IPS DF 4.7 (cell line): ENCODE data around the gene ACP5.
A peak's percentile ranks its signal among the peaks of the same experiment; 100 is the strongest.

ENCODE experiments used
- DNase-seq: peaks from one replicate; pipeline ENCODE4 v3.0.0-alpha.2; 2013; ENCODE audit warnings: low spot score; ENCODE audit errors: extremely low read depth

Gene ACP5

DNA sequence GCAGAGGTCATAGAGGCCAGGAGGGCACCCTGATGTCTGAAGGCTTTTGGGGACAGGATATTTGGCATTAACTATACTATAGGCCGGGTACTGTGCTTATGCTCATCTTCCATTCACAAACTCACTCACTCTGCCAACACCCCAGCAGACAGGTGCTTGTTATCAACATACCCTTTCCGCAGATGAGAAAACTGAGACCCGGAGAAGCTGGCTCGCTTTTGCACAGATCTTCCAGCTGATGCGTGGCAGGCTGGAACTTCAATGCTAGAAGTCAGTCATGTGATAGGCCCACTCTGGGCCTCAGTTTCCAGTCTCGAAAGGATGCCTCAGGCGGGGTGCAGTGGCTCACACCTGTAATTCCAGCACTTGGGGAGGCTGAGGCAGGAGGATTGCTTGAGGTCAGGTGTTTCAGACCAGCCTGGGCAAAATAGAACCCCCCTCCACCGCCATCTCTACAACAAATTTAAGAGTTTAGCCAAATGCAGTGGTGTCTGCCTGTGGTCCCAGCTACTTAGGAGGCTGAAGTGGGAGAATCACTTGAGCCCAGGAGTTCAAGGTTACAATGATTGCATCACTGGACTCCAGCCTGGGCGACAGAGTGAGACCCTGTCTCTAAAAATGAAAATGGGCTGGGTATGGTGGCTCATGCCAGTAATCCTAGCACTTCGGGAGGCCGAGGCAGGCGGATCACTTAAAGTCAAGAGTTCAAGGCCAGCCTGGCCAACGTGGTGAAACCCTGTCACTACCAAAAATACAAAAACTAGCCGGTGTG lies 29.3 kb downstream of the ACP5 start:
- no peak for DNase-seq

DNA sequence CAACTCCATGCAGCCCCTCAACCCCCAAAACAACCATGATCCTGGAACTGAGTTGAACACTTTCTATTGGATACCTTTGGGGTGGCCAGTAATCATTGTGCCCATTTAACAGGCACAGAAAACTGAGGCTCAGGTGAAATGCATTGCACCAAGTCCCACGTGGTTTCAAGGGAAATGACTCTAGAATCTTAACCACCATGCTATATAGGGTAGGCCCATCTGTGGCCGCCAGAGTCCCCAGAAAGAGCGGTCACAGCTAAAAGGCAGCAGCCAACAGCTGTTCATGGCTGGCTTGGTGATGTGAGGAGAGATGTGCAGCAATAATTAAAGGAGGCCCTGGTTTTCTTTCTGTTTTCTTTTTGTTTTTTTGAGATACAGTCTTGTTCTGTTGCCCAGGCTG lies 36.2 kb downstream of the ACP5 start:
- no peak for DNase-seq

DNA sequence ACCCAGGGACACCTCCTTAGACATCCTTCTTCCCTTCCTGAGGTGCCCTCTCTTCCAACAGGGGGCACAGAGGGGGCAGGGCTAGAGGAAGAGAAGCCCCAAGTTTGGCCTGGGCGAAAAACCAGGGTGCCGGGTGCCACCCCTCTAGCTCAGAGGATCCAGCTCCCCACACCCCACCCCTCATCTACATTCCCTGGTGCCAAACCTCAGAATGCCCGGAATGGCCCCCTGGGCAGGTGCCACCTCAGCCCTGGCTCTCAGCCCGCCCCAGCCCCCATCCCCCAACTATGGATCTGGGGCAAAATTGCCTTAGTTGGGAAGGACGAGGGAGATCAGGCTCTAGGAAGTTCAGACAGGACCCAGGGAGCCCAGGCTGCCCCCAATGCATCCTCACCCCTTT lies 36.8 kb downstream of the ACP5 start:
- no peak for DNase-seq

DNA sequence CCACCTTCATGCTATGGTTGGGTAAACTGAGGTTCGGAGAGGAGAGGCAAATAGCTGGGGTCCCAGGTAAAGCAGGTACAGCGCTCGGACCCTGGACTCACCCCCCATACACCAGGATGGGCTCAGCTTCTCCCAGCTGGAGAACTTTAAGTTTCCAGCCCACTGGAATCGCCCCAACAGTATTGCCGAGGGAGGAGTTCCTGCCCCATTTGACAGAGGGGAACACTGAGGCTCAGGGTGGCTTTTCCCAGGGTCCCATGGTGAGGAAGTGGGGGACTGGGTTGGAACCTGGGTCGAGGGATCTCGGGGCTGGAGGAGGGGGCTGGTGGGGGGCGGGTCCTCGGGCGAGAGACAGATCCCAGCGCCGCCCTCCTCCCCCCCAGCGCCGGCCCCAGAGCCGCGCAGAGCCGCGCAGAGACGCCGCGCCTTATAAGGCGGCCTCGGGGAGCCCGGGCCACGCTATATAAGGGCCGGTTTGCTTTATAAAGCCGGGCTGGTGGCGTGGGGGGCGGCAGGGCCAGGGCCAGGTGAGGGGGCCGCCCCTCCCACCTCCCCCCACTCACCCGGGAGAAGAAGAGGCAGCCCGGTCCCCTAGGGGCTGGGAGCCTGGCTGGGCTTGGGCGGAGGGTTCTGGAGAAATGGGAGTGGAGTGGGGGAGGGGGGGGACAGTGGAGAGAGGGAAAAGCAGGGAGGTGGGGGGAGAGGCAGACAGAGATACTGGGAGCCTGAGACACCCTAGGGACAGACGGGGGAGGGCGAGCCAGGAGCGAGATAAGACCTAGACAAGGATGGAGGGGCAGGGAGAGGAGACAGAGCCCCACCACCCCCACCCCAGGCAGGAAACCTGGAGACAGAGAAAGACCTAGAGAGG lies 37.7 kb downstream of the ACP5 start:
- DNase-seq = no peak

DNA sequence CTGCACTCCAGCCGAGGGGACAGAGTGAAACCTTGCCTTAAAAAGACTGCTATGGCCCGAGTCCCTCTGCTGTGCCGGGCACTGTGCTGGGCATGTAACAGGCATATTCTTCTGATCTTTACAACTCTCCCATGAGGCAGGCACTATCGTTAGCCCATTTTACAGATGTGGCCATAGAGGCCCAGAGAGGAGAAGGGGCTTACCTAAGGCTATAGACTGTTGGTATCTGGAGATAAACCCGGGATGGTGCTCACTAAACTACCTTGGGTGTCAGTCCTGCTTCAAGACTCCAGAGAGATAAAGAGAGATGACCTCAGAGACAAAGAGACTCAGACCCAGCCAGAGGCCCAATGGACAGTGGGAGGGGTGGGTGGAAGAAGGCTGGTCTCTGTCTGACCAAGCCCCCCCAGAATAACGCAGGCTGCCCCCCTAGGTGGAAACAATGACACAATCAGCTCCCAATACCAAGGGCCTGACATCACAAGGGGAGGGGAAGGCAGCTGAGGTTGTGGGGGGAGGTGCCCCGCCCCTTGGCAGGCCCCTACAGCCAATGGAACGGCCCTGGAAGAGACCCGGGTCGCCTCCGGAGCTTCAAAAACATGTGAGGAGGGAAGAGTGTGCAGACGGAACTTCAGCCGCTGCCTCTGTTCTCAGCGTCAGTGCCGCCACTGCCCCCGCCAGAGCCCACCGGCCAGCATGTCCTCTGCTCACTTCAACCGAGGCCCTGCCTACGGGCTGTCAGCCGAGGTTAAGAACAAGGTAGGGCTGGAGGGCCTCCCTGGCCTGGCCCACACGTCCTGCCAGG lies 39.0 kb downstream of the ACP5 start, which contains the start of gene CNN1:
Gene CNN1 (plus strand): TSS at position 620 of the 805 bp plus-strand sequence. CDS start 77 bp downstream, at position 697.
- DNase-seq = no peak

DNA sequence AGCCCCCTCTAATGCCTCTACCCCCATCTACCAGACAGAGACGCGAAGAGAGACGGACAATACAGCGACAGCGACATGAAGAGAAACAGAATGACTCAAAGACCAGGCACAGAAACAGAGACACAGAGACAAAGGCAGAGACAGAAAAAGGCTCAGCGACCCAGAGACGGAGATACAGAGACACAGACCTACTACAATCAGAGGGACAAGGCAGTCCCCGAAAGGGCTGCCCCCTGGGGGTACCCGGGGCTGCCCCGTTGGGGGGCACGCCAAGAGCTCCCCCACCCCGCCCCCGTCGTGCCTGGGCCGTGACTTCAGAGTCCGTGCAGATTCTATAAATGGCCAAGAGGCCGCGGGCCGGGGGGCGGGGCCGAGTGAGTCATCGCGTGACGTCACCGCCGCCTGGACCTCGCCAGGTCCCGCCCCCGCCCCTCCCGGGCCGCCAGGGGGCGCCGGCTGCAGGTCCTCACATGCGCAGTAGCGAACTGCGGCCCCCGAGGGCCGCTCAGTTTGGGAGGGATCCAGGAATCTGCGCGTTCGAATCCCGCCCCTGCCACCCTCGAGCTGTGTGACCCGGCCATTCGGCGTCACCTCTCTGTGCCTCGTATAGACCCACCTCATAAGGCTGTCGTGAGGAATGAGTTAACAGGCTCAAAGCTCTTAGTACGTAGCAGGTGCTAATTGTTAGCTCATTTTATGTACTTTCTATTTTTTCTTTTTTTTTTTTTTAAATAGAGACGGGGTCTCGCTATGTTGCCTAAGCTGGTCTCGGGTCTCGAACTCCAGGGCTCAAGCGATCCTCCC lies 41.5 kb downstream of the ACP5 start:
- no peak for DNase-seq

DNA sequence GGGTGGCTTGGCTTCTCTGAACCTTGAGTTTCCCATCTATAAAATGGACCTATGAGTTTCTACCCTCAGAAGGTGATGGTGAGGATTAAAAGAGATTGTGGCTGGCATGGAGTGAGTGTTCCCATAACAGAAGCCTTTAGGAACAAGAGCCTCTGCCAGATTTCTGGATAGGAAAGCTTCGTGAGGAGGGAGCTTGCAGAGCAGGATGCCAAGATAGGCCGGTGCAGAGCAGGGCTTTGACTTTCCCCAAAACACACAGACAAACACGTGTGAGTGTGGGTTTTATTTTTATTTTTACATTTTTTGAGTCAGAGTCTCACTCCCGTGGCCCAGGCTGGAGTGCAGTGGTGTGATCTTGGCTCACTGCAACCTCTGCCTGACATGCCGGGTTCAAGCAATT lies 42.5 kb downstream of the ACP5 start:
- DNase-seq = no peak

DNA sequence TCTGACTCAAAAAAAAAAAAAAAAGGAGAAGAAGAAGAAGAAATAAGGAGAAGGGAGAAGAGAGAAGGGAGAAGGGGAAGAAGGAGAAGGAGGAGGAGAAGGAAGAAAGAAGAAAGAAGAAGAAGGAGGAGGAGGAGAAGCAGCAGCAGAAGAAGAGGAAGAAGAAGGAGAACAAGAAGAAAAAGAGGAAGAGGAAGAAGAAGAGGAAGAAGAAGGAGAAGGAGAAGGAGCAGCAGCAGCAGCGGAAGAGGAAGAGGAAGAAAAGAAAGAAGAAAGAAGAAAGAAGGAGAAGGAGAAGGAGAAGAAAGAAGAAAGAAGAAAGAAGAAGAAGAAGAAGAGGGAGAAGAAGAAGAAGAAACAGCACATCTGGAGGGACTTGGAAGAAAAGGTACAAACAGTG lies 42.9 kb downstream of the ACP5 start:
- DNase-seq = no peak

DNA sequence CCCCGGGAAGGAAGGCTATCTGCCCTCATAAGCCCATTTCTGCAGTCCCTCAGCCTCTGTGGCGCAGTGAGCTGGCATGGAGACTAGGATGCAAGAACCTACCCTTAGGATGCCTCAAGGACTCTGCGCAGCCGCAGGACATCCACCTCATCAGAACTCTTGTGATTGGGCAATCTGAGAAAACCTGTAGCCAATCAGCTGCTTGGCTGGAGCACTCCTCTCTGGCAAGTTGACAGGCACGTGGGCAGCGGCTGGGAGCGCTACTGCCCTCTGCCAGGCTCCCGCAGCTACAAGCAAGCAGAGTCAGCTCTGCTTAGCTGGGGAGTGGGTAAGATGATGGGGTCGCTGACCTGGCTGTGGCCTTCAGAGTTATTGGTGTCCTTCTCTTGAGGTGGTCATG lies 47.0 kb downstream of the ACP5 start:
- peak; percentile 90 for DNase-seq

DNA sequence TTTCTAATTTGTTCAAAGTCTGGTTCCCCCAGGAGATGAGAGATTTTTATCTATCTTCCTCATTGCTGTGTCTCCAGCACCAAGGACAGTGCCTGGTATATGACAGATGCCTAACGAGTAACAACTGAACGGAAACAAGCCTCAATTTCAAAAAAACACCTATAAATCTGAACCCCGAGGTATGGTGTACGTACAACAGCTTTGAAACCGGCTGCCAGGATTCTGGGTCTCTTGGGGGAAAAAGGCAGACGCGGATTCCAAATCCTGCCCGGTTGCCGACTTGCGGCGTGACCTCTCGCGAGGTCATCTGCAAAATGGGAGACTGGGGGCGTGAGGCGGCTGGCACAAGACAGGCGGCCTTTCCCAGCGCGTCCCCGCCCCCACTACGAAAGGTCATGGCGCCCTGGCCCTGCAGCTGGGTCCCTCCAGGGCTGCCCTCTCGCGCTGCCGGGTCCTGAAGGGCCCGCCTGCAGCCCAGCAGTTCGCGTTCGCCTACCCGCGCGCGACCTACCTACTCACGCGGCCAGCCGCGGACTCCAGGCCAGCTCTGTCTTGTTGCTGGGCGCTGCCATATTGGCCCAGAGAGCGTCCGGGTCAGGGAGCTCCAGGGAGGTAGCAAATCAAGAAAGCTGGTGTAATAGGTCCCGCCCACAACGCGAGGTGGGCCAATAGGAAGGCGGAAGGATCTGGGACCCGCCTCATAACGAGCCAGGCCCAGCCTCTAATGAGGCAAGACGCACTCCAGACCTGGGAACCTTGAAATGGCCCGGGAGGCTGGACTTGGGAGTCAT lies 48.7 kb downstream of the ACP5 start, which contains the start of gene ECSIT:
Gene ECSIT (minus strand): TSS at position 584 of the 791 bp plus-strand sequence. CDS start 9,964 bp downstream, outside the sequence.
- DNase-seq = peak; percentile 91
